ENCODE data around the gene KLHL10.
"Not testable (repeated sequence)": the region's sequence is repeated elsewhere in the genome, so short reads cannot be mapped to it uniquely, and the experiment has no call there.

DNA sequence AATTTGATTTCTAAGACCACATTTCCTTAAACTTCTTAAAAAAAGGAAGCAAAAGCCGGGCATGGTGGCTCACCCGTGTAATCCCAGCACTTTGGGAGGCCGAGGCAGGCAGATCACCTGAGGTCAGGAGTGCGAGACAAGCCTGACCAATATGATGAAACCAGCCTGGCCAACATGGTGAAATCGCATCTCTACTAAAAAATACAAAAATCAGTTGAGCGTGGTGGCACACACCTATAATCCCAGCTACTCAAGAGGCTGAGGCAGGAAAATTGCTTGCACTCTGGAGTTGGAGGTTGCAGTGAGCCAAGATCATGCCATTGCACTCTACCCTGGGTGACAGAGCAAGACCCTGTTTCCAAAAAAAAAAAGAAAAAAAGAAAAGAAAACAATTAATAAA is 3.2 kb downstream of the KLHL10 start:
- TF ChIP-seq ZFX (CRISPR knock-in tag; IDR thresholded peaks at IDR 0.05; ENCODE audit: low read depth); JUNB (CRISPR knock-in tag; IDR thresholded peaks at IDR 0.05; ENCODE audit: borderline replicate concordance); ZNF317 (CRISPR knock-in tag; IDR thresholded peaks at IDR 0.05); RXRA (CRISPR knock-in tag; IDR thresholded peaks at IDR 0.05); TAF1 (CRISPR knock-in tag; IDR thresholded peaks at IDR 0.05); TCF7L2 (IDR thresholded peaks at IDR 0.05; ENCODE audit: low read depth, low read length); BORCS8-MEF2B (CRISPR knock-in tag; IDR thresholded peaks at IDR 0.05); ZBTB20 (CRISPR knock-in tag; IDR thresholded peaks at IDR 0.05; ENCODE audit: borderline replicate concordance, low read depth); ZNF564 (CRISPR knock-in tag; IDR thresholded peaks at IDR 0.05): not testable (repeated sequence)
- TF ChIP-seq, protein P1, sequence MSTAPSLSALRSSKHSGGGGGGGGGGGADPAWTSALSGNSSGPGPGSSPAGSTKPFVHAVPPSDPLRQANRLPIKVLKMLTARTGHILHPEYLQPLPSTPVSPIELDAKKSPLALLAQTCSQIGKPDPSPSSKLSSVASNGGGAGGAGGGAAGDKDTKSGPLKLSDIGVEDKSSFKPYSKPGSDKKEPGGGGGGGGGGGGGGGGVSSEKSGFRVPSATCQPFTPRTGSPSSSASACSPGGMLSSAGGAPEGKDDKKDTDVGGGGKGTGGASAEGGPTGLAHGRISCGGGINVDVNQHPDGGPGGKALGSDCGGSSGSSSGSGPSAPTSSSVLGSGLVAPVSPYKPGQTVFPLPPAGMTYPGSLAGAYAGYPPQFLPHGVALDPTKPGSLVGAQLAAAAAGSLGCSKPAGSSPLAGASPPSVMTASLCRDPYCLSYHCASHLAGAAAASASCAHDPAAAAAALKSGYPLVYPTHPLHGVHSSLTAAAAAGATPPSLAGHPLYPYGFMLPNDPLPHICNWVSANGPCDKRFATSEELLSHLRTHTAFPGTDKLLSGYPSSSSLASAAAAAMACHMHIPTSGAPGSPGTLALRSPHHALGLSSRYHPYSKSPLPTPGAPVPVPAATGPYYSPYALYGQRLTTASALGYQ (CRISPR knock-in tag; IDR thresholded peaks at IDR 0.05), result not testable (repeated sequence)
- TF ChIP-seq, protein P2, sequence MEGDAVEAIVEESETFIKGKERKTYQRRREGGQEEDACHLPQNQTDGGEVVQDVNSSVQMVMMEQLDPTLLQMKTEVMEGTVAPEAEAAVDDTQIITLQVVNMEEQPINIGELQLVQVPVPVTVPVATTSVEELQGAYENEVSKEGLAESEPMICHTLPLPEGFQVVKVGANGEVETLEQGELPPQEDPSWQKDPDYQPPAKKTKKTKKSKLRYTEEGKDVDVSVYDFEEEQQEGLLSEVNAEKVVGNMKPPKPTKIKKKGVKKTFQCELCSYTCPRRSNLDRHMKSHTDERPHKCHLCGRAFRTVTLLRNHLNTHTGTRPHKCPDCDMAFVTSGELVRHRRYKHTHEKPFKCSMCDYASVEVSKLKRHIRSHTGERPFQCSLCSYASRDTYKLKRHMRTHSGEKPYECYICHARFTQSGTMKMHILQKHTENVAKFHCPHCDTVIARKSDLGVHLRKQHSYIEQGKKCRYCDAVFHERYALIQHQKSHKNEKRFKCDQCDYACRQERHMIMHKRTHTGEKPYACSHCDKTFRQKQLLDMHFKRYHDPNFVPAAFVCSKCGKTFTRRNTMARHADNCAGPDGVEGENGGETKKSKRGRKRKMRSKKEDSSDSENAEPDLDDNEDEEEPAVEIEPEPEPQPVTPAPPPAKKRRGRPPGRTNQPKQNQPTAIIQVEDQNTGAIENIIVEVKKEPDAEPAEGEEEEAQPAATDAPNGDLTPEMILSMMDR (CRISPR knock-in tag; IDR thresholded peaks at IDR 0.05), result not testable (repeated sequence)
- TF ChIP-seq, protein P3, sequence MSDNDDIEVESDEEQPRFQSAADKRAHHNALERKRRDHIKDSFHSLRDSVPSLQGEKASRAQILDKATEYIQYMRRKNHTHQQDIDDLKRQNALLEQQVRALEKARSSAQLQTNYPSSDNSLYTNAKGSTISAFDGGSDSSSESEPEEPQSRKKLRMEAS (IDR thresholded peaks at IDR 0.05), result not testable (repeated sequence)
- TF ChIP-seq, protein P4, sequence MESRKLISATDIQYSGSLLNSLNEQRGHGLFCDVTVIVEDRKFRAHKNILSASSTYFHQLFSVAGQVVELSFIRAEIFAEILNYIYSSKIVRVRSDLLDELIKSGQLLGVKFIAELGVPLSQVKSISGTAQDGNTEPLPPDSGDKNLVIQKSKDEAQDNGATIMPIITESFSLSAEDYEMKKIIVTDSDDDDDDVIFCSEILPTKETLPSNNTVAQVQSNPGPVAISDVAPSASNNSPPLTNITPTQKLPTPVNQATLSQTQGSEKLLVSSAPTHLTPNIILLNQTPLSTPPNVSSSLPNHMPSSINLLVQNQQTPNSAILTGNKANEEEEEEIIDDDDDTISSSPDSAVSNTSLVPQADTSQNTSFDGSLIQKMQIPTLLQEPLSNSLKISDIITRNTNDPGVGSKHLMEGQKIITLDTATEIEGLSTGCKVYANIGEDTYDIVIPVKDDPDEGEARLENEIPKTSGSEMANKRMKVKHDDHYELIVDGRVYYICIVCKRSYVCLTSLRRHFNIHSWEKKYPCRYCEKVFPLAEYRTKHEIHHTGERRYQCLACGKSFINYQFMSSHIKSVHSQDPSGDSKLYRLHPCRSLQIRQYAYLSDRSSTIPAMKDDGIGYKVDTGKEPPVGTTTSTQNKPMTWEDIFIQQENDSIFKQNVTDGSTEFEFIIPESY (CRISPR knock-in tag; IDR thresholded peaks at IDR 0.05), result not testable (repeated sequence)
- TF ChIP-seq, protein P5, sequence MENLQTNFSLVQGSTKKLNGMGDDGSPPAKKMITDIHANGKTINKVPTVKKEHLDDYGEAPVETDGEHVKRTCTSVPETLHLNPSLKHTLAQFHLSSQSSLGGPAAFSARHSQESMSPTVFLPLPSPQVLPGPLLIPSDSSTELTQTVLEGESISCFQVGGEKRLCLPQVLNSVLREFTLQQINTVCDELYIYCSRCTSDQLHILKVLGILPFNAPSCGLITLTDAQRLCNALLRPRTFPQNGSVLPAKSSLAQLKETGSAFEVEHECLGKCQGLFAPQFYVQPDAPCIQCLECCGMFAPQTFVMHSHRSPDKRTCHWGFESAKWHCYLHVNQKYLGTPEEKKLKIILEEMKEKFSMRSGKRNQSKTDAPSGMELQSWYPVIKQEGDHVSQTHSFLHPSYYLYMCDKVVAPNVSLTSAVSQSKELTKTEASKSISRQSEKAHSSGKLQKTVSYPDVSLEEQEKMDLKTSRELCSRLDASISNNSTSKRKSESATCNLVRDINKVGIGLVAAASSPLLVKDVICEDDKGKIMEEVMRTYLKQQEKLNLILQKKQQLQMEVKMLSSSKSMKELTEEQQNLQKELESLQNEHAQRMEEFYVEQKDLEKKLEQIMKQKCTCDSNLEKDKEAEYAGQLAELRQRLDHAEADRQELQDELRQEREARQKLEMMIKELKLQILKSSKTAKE (CRISPR knock-in tag; IDR thresholded peaks at IDR 0.05; ENCODE audit: borderline replicate concordance), result not testable (repeated sequence)
